ENCODE measurements around the gene CAPG. TPM values are rescaled to one million over a fixed set of nuclear protein-coding genes. Genes with fewer than 3 reads are reported as not detected.
"Not testable (repeated sequence)": the region's sequence is repeated elsewhere in the genome, so short reads cannot be mapped to it uniquely, and the experiment has no call there.

Gene CAPG
- polyA plus RNA-seq, 4 donors = 63.5 to 162 (median 92.6) TPM

- no peak for DNase-seq (ENCODE audit: low read depth in 4 of 4, low spot score in 3 of 4)
Measured at GRCh38 chr2:85367180-85367579, 43.0 kb downstream of the CAPG start.

- not testable (repeated sequence) for DNase-seq (ENCODE audit: low read depth in 4 of 4, low spot score in 3 of 4)
Measured at GRCh38 chr2:85362653-85363387, 47.3 kb downstream of the CAPG start.

GRCh38 chr2:85357736-85358135 lies 52.4 kb downstream of the CAPG start:
- DNase-seq (ENCODE audit: low read depth in 4 of 4, low spot score in 3 of 4) = no peak

GRCh38 chr2:85356186-85356585 lies 54.0 kb downstream of the CAPG start:
- DNase-seq (ENCODE audit: low read depth in 4 of 4, low spot score in 3 of 4) = no peak

GRCh38 chr2:85355521-85355920 lies 54.6 kb downstream of the CAPG start:
- no peak for DNase-seq (ENCODE audit: low read depth in 4 of 4, low spot score in 3 of 4)

GRCh38 chr2:85355073-85355410 lies 55.1 kb downstream of the CAPG start:
- DNase-seq (ENCODE audit: low read depth in 4 of 4, low spot score in 3 of 4) = no peak

- peak; percentile 96 to 99 (median 98) for DNase-seq (ENCODE audit: low read depth in 4 of 4, low spot score in 3 of 4)
Measured at GRCh38 chr2:85354286-85355072, 55.7 kb downstream of the CAPG start, which contains the start of the genes ELMOD3 and RETSAT. TSS of gene ELMOD3 (plus strand) at chr2:85354769. CDS start at chr2:85357199, 2,430 bp downstream. TSS of gene RETSAT (minus strand) at chr2:85354528. CDS start at chr2:85354507, 21 bp downstream.

- DNase-seq (ENCODE audit: low read depth in 4 of 4, low spot score in 3 of 4) = no peak
Measured at GRCh38 chr2:85353876-85354285, 56.3 kb downstream of the CAPG start.

- DNase-seq (ENCODE audit: low read depth in 4 of 4, low spot score in 3 of 4) = no peak
Measured at GRCh38 chr2:85347599-85347998, 62.6 kb downstream of the CAPG start.

Other genes with a start within 250 kb of the CAPG start
- 100 to 1,000 TPM in 3 of 4 donors, 10 to 100 TPM in 1; 86.3 to 129 (median 123) TPM for gene TGOLN2, start 82.4 kb downstream of the CAPG start, polyA plus RNA-seq (ENCODE audit: insufficient read length in 4 of 4)
- 10 to 100 TPM; 18.2 to 26.8 (median 23.0) TPM for gene RETSAT, start 55.8 kb downstream of the CAPG start, polyA plus RNA-seq (ENCODE audit: insufficient read length in 4 of 4)
- 10 to 100 TPM; 22.5 to 33.3 (median 24.8) TPM for gene ELMOD3, start 55.6 kb downstream of the CAPG start, polyA plus RNA-seq (ENCODE audit: insufficient read length in 4 of 4)
- 1 to 10 TPM in 1 of 4 donors, under 1 TPM in 3; 0.27 to 1.5 (median 0.58) TPM for gene SH2D6, start 8.3 kb upstream of the CAPG start, polyA plus RNA-seq (ENCODE audit: insufficient read length in 4 of 4)
- gene MAT2A, start 128.8 kb upstream of the CAPG start, polyA plus RNA-seq (ENCODE audit: insufficient read length in 4 of 4) = 100 to 1,000 TPM; 194 to 394 (median 345) TPM
- gene GGCX, start 151.1 kb upstream of the CAPG start, polyA plus RNA-seq (ENCODE audit: insufficient read length in 4 of 4) = 10 to 100 TPM; 33.7 to 42.4 (median 39.7) TPM
- 100 to 1,000 TPM in 1 of 4 donors, 10 to 100 TPM in 3; 18.8 to 103 (median 92.4) TPM for gene VAMP8, start 167.2 kb upstream of the CAPG start, polyA plus RNA-seq (ENCODE audit: insufficient read length in 4 of 4)
- 10 to 100 TPM; 21.7 to 41.4 (median 35.7) TPM for gene VAMP5, start 174.1 kb upstream of the CAPG start, polyA plus RNA-seq (ENCODE audit: insufficient read length in 4 of 4)
- 100 to 1,000 TPM in 3 of 4 donors, 10 to 100 TPM in 1; 72.7 to 135 (median 132) TPM for gene RNF181, start 185.4 kb upstream of the CAPG start, polyA plus RNA-seq (ENCODE audit: insufficient read length in 4 of 4)
- 10 to 100 TPM; 14.9 to 39.7 (median 33.3) TPM for gene TMEM150A, start 192.3 kb upstream of the CAPG start, polyA plus RNA-seq (ENCODE audit: insufficient read length in 4 of 4)
- gene C2orf68, start 201.7 kb upstream of the CAPG start, polyA plus RNA-seq (ENCODE audit: insufficient read length in 4 of 4) = 10 to 100 TPM; 53.1 to 78.6 (median 55.7) TPM
- 10 to 100 TPM; 41.7 to 77.3 (median 69.5) TPM for gene USP39, start 205.8 kb upstream of the CAPG start, polyA plus RNA-seq (ENCODE audit: insufficient read length in 4 of 4)

Data from left renal pelvis (tissue), 4 donors.